Neural cell (in vitro differentiated cells): Measurements from ENCODE around the gene TLE4. TPM values are rescaled to one million over a fixed set of nuclear protein-coding genes. Genes with fewer than 3 reads are reported as not detected.

Experiments used
- H2AFZ ChIP-seq: fragments of 200-600, 300-800 bp; sonication (generic), shearing (Covaris generic); 2 replicates; pipeline ENCODE4 v1.6.0; 2014; ENCODE audit warnings: low read depth, mild to moderate bottlenecking, antibody characterized with exemption, low read length, moderate library complexity
- H3F3A ChIP-seq: fragments of 200-600 bp; shearing (Covaris generic); 2 replicates; pipeline ENCODE4 v1.6.1; 2016; ENCODE audit warnings: mild to moderate bottlenecking, moderate library complexity, mixed read lengths, antibody characterized with exemption, low read length; ENCODE audit not compliant: insufficient read depth, poor library complexity, severe bottlenecking
- H3K27ac ChIP-seq: fragments of 200-600, 300-800 bp; sonication (generic), shearing (Covaris generic); 2 replicates; pipeline ENCODE4 v1.5.1; 2014; ENCODE audit warnings: mild to moderate bottlenecking, low read length, moderate library complexity
- H3K27me3 ChIP-seq: fragments of 300-800, 200-600 bp; sonication (generic), shearing (Covaris generic); 2 replicates; pipeline ENCODE4 v1.6.0; 2014; ENCODE audit warnings: mild to moderate bottlenecking, low read depth, low read length, moderate library complexity; ENCODE audit not compliant: insufficient read depth
- H3K36me3 ChIP-seq: fragments of 300-800, 200-600 bp; sonication (generic), shearing (Covaris generic); 2 replicates; pipeline ENCODE4 v1.5.1; 2014; ENCODE audit warnings: mild to moderate bottlenecking, antibody characterized with exemption, low read length, moderate library complexity; ENCODE audit not compliant: insufficient read depth
- H3K4me2 ChIP-seq: fragments of 300-800, 200-600 bp; sonication (generic), shearing (Covaris generic); 2 replicates; pipeline ENCODE4 v1.6.0; 2014; ENCODE audit warnings: mild to moderate bottlenecking, low read length
- H3K4me3 ChIP-seq: fragments of 300-800, 200-600 bp; sonication (generic), shearing (Covaris generic); 2 replicates; pipeline ENCODE4 v1.5.1; 2014; ENCODE audit warnings: mild to moderate bottlenecking, low read length, moderate library complexity
- H3K79me2 ChIP-seq: fragments of 200-600 bp; shearing (Covaris generic); replicated peaks from 2 replicates; pipeline ENCODE4 v1.6.0; 2014; ENCODE audit warnings: mild to moderate bottlenecking, low read length, moderate library complexity; ENCODE audit not compliant: insufficient read depth
- H3K9ac ChIP-seq: fragments of 300-800, 200-600 bp; sonication (generic), shearing (Covaris generic); 2 replicates; pipeline ENCODE4 v1.6.1; 2016; ENCODE audit warnings: mild to moderate bottlenecking, low read length, mixed read lengths
- H3K9me2 ChIP-seq: fragments of 200-600 bp; shearing (Covaris generic); 2 replicates; pipeline ENCODE4 v1.6.1; 2016; ENCODE audit warnings: mild to moderate bottlenecking, low read length, mixed read lengths; ENCODE audit not compliant: insufficient read depth
- H3K9me3 ChIP-seq: fragments of 200-600, 300-800 bp; sonication (generic), shearing (Covaris generic); 2 replicates; pipeline ENCODE4 v1.6.1; 2016; ENCODE audit warnings: mild to moderate bottlenecking, mixed run types, low read length, moderate library complexity, mixed read lengths
- H4K20me1 ChIP-seq: fragments of 200-600 bp; shearing (Covaris generic); 2 replicates; pipeline ENCODE4 v1.6.1; 2016; ENCODE audit warnings: mild to moderate bottlenecking, mixed run types; ENCODE audit not compliant: insufficient read depth
- CTCF ChIP-seq: fragments of 450-650 bp; IDR thresholded peaks from 2 replicates; pipeline ENCODE4 v1.5.1; 2014; ENCODE audit warnings: antibody characterized with exemption, mild to moderate bottlenecking, moderate library complexity; ENCODE audit not compliant: poor library complexity, severe bottlenecking
- EP300 ChIP-seq: fragments of 450-650 bp; conservative IDR thresholded peaks from 2 replicates; pipeline ENCODE4 v1.6.1; 2014; ENCODE audit warnings: antibody characterized with exemption, mild to moderate bottlenecking, moderate library complexity; ENCODE audit not compliant: poor library complexity, severe bottlenecking
- EZH2 ChIP-seq: fragments of 200-600, 300-800 bp; shearing (Covaris generic), sonication (generic); IDR thresholded peaks from 2 replicates; pipeline ENCODE4 v1.6.1; 2014; ENCODE audit warnings: antibody characterized with exemption, low read length, borderline replicate concordance, mild to moderate bottlenecking; ENCODE audit not compliant: insufficient read depth, poor library complexity, severe bottlenecking
- MXI1 ChIP-seq: fragments of 450-650 bp; conservative IDR thresholded peaks from 2 replicates; pipeline ENCODE4 v1.6.1; 2014; ENCODE audit warnings: antibody characterized with exemption, mild to moderate bottlenecking; ENCODE audit not compliant: poor library complexity, severe bottlenecking
- POLR2AphosphoS5 ChIP-seq: IDR thresholded peaks from 2 replicates; pipeline ENCODE4 v1.6.1; 2012
- RAD21 ChIP-seq: fragments of 450-650 bp; conservative IDR thresholded peaks from 2 replicates; pipeline ENCODE4 v1.6.1; 2014; ENCODE audit warnings: antibody characterized with exemption, mild to moderate bottlenecking, moderate library complexity
- REST ChIP-seq: IDR thresholded peaks from 2 replicates; pipeline ENCODE4 v1.6.1; 2012; ENCODE audit warnings: borderline replicate concordance
- SMC3 ChIP-seq: fragments of 450-650 bp; conservative IDR thresholded peaks from 2 replicates; pipeline ENCODE4 v1.6.1; 2014; ENCODE audit warnings: antibody characterized with exemption, mild to moderate bottlenecking, moderate library complexity; ENCODE audit not compliant: poor library complexity
- TAF1 ChIP-seq: IDR thresholded peaks from 2 replicates; pipeline ENCODE4 v1.6.1; 2012; ENCODE audit warnings: low read depth
- polyA plus RNA-seq: library from polyadenylated mRNA; depleted of rRNA; stranded (reverse); fragments of >200 nt; gene quantifications from 2 replicates; pipeline ENCODE4 v1.2.3, GENCODE V29; 2014

TLE4 gene
- polyA plus RNA-seq, 1 donor from 2014 or later, result 143 TPM

- no peaks in the 10 kb centered on the region for H3F3A ChIP-seq
- H3K79me2 ChIP-seq, result no peaks in the 10 kb centered on the region
- H3K27ac ChIP-seq, result no peak overlapping the region
- H3K4me3 ChIP-seq, result no peak overlapping the region
- H3K27me3 ChIP-seq, result no peaks in the 10 kb centered on the region
- no peak overlapping the region for H3K4me2 ChIP-seq
- no peaks in the 10 kb centered on the region for H3K36me3 ChIP-seq
- H3K9me2 ChIP-seq, result no peaks in the 10 kb centered on the region
- TF ChIP-seq EP300, result no peak
- no peaks in the 10 kb centered on the region for H4K20me1 ChIP-seq
- H3K9ac ChIP-seq, result no peak overlapping the region
- H3K9me3 ChIP-seq, result no peaks in the 10 kb centered on the region
- H2AFZ ChIP-seq, result no peak overlapping the region
Measured at GRCh38 chr9:79762070-79762469, 190.3 kb downstream of the TLE4 start.

- H3K9me2 ChIP-seq, result no peaks in the 10 kb centered on the region
- no peaks in the 10 kb centered on the region for H3F3A ChIP-seq
- no peak for TF ChIP-seq POLR2AphosphoS5
- TF ChIP-seq TAF1, result no peak
- TF ChIP-seq RAD21, result no peak
- TF ChIP-seq SMC3, result no peak
- TF ChIP-seq CTCF, result no peak
- TF ChIP-seq EZH2, result no peak
- TF ChIP-seq EP300, result no peak
- no peak for TF ChIP-seq REST
- TF ChIP-seq MXI1, result no peak
- H3K79me2 ChIP-seq, result no peaks in the 10 kb centered on the region
- no peak overlapping the region for H2AFZ ChIP-seq
- H3K9ac ChIP-seq, result no peak overlapping the region
- no peak overlapping the region for H3K4me3 ChIP-seq
- H3K4me2 ChIP-seq, result no peak overlapping the region
- H4K20me1 ChIP-seq, result no peaks in the 10 kb centered on the region
- H3K9me3 ChIP-seq, result no peaks in the 10 kb centered on the region
- H3K27ac ChIP-seq, result no peak overlapping the region
- no peaks in the 10 kb centered on the region for H3K36me3 ChIP-seq
- no peaks in the 10 kb centered on the region for H3K27me3 ChIP-seq
Measured at GRCh38 chr9:79763671-79764285, 192.0 kb downstream of the TLE4 start.

GRCh38 chr9:79764374-79764773 lies 192.6 kb downstream of the TLE4 start:
- Histone ChIP-seq H3K9me2 (no peaks in the 10 kb centered on the region), H2AFZ (no peak overlapping the region)

More at GRCh38 chr9:79764374-79764773, 192.6 kb downstream of the TLE4 start:
- Histone ChIP-seq H3K79me2 (no peaks in the 10 kb centered on the region), H3K9ac (no peak overlapping the region), H3K4me3 (no peak overlapping the region), H3K9me3 (no peaks in the 10 kb centered on the region), H3K27ac (no peak overlapping the region), H3K36me3 (no peaks in the 10 kb centered on the region), H3K27me3 (no peaks in the 10 kb centered on the region), H4K20me1 (no peaks in the 10 kb centered on the region), H3F3A (no peaks in the 10 kb centered on the region), H3K4me2 (no peak overlapping the region)
- TF ChIP-seq POLR2AphosphoS5 (no peak), REST (no peak), RAD21 (no peak), EZH2 (no peak), CTCF (no peak), EP300 (no peak), TAF1 (no peak), MXI1 (no peak), SMC3 (no peak)
